ENCODE data around the gene POP5. TPM values are rescaled to one million over a fixed set of nuclear protein-coding genes. Genes with fewer than 3 reads are reported as not detected.
"Not testable (repeated sequence)": the region's sequence is repeated elsewhere in the genome, so short reads cannot be mapped to it uniquely, and the experiment has no call there.

POP5 gene, protein sequence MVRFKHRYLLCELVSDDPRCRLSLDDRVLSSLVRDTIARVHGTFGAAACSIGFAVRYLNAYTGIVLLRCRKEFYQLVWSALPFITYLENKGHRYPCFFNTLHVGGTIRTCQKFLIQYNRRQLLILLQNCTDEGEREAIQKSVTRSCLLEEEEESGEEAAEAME
- 16.3 and 17.9 TPM in 2 replicates for total RNA-seq

DNA sequence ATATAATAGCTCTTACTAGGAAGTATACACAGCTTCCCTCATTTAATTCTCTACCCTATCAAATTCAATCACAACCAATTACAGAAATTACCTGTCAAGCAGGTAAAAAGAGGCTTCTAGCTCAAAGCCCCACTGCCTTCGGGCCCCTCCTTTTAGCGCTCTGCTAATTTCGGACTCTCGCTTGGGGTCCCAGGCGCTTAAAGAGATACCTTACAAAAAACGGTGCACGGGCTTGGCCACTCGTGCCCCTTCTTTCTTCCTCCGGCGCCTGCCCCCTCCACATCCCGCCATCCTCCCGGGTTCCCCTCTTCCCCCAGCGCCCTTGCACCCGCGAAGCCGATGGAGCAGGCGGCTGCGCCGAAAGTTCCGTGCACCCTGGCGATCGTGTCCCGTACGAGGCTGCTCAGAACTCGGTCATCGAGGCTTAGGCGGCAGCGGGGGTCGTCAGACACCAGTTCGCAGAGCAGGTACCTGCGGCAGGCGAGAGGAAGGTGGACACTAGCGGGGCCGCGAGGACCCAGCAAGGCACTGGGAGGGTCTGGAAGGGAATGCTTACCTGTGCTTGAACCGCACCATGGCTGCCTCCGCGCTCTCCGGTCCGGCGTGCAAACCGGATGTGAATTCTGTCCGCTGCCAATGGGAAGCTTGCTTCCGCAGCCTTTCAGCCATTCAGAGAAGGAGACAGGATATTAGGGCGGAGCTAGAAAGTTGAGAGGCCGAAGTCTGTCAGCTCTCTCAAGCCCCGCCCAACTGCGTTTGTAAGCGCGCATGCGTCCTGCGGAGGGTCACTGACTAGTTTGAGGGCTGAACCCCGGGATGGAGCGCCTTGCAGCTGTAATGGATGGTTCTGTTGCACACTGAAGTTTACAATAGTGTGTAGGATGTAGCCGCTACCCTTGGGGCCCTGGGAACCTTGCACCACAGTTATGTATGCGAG, at the start of gene POP5:
POP5 (minus strand) TSS at position 616 of the 937 bp plus-strand sequence; CDS start at position 576, 40 bp downstream.
- DNase-seq (ENCODE audit: extremely low read depth, low read depth, low spot score), result peak; percentile 92

DNA sequence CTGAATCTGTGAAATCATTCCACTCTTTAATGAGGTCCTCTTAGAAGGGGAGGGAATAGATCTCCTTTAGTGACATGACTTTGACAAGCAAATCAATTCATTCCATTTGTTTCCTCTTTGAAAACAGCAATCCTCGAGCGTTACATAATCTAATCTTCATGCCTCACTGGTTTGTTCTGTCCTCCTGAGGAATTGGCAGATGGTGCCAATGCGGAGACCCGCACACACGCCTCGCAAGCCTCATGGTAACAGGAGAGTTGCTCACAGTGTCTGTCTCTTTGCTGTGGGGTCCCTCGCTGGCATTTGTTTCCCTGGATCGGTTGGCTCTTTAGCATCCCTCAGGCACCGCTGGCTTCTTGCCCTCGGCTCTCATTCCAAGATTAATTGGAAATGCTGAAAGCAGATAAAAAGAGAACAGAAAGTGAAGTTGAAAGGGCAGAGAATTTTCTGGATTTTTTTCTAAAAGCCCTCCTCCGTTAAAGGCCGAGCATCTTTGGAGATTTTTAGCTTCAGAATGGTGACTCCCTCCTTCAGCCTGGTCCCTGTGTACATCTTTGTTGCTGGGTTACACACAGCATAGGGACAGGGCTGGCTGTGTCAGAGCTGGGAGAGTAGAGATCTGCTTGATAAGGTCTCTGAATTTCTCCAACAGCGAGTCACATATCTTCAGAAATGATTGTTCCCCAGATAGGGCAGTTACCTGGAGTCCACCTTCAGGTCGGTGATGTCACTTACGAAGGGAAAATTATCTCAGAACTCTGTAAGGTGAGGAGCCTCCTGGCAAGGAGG, 49.1 kb upstream of the POP5 start:
- no peak for DNase-seq (ENCODE audit: extremely low read depth, low read depth, low spot score)

DNA sequence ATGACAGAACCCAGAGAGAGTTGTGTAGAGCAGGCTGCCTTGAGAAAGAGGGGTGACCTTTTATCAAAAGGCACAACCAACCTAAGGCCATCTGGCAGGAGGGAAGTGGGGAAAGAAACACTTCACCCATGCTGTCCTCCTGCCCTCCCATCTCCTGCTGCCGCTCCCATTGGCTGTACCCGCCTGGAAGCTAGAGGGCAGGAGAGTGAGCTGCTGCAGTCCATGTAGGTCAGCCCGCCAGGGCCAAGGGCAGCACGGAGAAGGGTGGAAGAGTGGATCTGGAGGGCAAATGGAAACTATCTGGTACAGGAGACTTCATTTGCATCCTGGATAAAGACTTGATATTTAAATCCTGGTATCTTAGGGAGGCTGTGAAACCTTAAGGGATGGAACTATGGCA, 47.7 kb upstream of the POP5 start:
- no peak for DNase-seq (ENCODE audit: extremely low read depth, low read depth, low spot score)

DNA sequence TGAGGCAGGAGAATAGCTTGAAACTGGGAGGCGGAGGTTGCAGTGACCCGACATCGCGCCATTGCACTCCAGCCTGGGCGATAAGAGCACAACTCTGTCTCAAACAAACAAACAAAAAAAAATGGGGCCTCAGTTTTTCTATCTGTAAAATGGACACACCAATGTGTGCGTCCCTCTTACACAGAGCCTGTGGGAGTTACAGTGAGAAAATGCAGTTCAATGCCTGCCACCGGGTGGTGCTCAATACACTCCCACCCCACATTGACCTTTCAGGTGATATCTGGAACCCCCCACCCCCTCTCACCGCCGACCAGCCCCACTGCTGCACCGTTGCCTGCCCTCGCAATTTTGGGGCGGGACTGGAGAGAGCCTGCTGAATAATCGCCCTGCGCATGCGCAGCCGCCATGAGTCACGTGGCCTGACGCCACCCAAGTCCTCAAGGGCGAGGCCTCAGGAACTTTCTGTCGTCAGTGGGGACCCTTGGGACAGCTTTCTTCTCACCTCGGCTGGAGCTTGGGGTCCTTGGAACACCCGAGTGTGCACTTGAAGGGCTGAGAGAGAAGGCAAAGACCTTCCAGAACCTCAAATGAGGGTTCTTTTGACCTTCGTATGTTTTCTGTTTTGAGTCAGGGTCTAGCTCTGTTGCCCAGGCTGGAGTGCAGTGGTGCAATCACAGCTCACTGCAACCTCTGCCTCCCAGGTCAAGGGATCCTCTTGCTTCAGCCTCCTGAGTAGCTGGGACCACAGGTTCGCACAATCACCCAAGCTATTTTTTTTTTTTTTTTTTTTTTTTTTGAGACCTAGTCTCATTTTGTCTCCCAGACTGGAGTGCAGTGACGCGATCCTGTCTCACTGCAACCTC, 44.6 kb upstream of the POP5 start:
- no peak for DNase-seq (ENCODE audit: extremely low read depth, low read depth, low spot score)

DNA sequence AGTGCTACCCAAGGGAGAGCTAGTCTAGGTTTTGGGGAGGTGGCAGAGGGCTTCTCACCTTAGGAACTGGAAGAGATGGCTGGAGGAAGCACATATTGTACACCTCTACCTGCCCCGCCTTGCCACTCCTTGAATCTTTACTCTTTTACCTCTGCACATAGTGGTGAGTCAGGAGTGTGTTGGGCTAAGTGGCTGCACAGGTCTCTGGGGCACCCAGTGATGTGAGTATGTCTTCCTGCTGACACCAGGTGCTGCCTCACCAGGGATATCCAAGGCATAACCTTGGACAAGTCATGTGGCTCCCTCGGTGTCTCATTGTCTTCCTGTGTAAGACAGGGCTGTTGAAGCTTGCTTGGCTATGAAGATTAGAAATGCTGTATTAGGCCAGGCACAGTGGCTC, 39.4 kb upstream of the POP5 start:
- no peak for DNase-seq (ENCODE audit: extremely low read depth, low read depth, low spot score)

DNA sequence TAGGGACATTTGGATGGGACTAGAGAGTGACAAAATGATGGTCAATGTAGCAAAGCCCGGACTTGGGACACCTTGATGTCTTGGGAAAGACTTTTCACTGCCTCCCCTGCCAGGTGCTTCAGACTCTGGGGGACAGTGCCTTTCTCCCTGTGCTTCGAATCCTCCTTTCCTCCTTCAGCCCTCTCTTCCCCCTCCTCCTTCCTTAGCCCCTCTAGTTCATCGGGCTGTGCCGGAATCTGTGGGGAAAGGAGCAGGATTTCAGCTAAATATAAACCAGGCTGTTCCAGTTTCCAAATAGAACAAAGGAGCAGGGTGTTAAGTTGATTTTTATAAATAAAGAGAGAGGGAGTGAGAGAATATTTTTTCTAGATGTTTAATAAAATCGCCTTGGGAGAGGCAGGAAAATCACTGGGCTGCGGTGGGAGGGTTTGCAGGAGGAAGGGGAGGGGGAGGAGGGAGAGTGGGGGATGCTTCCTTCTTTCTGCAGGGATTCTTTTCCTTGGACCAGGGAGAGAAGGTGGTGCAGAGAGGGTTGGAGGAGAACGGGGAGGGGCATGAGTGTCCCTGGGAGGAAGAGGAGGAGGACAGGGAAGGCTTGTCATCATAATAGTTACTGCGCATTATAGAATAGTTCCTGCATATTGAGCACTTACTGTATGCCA, 37.9 kb upstream of the POP5 start:
- no peak for DNase-seq (ENCODE audit: extremely low read depth, low read depth, low spot score)

DNA sequence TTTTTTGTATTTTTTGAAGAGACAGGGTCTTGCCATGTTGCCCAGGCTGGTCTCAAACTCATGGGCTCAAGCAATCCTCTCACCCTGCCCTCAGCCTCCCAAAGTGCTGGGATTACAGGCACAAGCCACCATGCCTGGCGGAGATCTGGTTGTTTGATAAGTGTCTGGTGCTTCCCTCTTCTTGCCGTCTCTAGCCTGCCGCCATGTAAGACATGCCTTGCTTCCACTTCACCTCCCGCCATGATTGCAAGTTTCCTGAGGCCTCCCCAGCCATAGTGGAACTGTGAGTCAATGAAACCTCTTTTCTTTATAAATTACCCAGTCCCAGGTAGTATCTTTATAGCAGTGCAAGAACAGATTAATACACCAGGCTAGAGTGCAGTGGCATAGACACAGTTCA, 36.6 kb upstream of the POP5 start:
- DNase-seq (ENCODE audit: extremely low read depth, low read depth, low spot score), result not testable (repeated sequence)

DNA sequence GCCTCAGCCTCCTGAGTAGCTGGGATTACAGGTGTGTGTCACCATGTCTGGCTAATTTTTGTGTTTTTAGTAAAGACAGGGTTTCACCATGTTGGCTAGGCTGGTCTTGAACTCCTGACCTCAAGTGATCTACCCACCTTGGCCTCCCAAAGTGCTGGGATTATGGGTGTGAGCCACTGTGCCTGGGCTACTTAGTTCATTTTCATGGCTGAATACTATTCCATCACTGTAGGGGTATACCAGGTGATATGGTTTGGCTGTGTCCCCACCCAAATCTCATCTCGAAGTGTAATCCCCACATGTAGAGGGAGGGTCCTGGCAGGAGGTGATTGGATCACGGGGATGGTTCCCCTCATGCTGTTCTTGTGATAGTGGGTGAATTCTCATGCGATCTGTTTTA, 36.0 kb upstream of the POP5 start:
- DNase-seq (ENCODE audit: extremely low read depth, low read depth, low spot score), result not testable (repeated sequence)

DNA sequence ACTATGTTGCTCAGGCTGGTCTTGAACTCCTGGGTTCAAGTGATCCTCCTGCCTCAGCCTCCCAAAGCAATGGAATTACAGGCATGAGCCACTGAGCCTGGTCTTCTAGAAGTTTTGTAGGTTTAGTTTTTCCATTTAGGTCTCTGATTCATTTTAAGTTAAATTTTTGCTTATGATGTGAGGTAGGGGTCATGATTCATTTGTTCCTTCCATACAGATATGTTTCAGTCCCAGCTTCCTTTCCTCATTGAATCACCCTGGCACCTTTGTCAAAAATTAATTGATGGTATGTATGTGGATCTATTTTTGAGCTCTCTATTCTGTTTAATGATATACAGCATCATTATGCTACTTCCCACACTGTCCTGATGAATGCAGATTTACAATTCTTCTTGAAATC, 33.6 kb upstream of the POP5 start:
- DNase-seq (ENCODE audit: extremely low read depth, low read depth, low spot score), result no peak

DNA sequence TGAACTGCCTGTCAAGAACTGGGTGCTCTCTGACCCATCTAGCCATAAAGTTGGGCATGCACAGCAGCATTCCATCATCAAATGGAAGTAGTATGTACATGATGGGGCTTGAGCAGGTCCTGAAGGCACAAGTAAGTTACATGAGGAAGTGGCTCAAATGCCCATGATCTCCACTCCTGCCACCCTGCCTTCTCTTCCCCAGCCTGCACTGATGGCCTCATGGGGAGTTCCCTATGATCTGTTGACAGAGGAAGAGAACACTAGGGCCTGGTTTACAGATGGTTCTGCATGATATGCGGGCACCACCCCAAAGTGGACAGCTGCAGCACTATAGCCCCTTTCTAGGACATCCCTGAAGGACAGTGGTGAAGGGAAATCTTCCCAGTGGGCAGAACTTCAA, 30.3 kb upstream of the POP5 start:
- DNase-seq (ENCODE audit: extremely low read depth, low read depth, low spot score), result not testable (repeated sequence)

DNA sequence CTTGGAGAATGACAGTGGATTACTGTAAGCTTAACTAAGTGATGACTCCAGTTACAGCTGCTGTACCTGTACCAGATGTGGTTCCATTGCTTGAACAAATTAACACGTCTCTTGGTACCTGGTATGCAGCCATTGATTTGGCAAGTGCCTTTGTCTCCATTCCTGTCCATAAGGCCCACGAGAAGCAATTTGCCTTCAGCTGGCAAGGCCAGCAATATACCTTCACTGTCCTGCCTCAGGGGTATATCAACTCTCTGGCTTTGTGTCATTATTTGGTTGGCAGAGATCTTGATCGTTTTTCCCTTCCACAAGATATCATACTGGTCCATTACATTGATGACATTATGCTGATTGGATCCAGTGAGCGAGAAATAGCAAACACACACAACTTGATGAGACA, 29.4 kb upstream of the POP5 start:
- DNase-seq (ENCODE audit: extremely low read depth, low read depth, low spot score), result no peak

DNA sequence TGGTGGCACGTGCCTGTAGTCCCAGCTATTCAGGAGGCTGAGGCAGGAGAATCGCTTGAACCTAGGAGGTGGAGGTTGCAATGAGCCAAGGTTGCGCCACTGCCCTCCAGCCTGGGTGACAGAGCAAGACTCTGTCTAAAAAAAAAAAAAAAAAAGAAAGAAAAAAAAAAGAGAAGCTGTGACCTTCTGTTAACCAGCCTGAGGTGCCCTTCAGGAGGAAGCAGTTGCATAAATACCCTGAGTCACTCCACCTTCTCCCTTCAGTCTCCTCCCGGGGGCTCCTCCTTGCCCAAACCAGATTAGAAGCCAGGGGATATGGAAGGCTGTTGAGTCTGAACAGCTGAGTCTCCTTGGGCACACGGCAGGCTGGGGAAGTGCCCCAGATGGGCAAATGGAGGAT, 21.2 kb upstream of the POP5 start:
- DNase-seq (ENCODE audit: extremely low read depth, low read depth, low spot score), result not testable (repeated sequence)

DNA sequence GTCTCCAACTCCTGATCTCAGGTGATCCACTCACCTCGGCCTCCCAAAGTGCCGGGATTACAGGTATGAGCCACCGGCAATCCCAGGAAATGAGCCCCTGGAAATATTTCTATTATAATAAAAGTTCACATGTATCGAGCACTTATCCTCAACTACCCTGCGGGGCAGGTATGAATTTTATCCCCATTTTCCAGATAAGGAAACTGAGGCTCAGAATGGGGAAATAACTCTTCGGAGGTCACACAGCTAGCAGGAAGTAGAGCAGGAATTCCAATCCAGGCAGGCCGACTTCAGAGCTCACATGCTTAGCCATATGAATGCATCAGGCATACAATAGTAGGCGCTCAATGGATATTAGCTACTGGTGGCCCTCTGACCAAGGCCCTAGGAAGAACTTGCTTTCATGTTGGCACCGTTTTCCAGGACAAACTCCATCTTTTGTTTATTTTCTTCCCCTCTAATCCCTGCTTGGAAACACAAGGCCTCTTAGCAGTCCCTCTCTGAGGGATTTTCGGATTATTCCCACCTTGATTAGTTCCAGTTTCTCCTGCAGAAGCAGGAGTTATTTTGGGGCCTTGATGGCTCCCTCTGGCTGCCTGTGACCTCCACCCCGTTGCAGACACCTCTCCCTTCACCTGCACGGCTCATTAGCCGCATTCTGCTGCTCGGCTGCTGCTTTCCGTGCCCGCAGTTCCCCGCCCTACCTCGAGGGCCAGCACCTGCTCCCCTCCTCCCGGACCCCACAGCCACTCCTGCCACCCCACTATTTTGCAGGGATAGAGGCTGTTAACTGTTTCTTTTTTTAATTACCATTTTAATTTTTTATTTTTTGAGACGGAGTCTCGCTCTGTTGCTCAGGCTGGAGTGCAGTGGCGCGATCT, 18.7 kb upstream of the POP5 start:
- DNase-seq (ENCODE audit: extremely low read depth, low read depth, low spot score), result no peak

DNA sequence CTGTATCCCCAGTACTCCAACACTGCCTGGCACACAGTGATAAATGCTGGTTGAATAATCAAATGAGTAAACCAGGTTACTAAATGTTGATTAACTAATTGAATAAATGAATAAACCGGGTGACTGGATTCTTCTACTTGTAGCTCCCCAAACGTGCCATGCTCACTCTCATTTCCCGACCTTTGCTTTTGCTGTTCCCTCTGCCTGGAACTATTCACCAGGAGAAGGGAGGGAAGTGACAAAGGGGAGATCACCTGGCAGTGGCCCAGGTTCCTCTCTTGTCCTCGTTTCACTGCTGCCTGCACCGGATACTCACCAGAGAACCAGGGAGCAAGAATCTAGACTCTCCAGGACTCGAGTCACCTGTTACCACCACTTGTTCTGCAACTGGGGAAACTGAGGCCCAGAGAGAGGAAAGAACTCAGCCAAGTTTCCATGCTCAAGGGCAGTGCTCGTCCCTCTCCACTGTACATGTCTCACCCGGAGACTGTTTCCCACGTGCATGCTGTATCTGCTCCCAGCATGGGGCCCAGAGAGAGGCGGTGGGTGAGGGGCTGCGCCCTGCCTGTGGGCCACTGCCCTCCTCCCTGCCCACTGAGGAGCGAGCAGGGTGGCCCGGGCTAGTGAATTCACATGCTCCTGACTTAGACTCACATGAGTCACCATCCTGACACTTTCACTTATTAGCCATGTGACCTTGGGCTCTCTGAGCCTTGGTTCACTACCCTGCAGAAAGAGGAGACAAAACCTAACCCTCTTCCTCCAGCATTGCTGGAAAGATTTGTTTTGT, 17.7 kb upstream of the POP5 start:
- DNase-seq (ENCODE audit: extremely low read depth, low read depth, low spot score), result no peak

DNA sequence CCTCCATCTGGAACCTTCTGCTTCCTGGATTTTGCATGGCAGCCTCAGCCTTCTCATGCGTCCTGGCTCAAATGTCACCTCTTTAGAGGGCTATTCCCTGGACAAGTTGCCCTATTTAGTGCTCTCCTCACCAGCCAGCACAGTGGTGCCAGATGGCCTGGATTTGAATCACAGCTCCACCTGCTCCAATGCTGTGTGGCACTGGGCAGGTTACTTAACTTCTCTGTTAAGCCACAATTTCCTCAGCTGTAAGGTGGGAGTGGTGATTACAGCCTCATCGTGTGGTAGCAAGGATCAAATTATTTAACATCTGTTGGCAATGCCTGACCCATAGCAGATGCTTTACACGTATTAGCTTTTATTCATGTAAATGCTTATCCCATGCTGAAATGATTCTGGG, 16.7 kb upstream of the POP5 start:
- no peak for DNase-seq (ENCODE audit: extremely low read depth, low read depth, low spot score)

DNA sequence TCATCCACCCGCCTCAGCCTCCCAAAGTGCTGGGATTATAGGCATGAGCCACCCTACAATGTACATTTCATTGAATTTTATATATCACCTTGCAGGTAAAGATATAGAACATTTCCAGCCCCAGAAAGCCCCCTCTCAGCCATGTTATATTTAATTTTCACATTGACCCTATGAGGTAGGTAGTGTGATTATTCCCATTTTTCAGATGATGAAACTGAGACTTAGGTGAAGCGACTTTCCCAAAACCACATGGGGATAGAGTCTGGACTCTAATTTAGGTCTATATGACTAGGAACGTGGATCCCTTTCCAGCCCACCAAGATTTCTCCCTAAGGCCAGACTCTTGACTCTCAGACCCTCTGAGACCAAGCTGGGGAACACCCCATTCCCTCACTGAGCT, 15.7 kb upstream of the POP5 start:
- no peak for DNase-seq (ENCODE audit: extremely low read depth, low read depth, low spot score)

DNA sequence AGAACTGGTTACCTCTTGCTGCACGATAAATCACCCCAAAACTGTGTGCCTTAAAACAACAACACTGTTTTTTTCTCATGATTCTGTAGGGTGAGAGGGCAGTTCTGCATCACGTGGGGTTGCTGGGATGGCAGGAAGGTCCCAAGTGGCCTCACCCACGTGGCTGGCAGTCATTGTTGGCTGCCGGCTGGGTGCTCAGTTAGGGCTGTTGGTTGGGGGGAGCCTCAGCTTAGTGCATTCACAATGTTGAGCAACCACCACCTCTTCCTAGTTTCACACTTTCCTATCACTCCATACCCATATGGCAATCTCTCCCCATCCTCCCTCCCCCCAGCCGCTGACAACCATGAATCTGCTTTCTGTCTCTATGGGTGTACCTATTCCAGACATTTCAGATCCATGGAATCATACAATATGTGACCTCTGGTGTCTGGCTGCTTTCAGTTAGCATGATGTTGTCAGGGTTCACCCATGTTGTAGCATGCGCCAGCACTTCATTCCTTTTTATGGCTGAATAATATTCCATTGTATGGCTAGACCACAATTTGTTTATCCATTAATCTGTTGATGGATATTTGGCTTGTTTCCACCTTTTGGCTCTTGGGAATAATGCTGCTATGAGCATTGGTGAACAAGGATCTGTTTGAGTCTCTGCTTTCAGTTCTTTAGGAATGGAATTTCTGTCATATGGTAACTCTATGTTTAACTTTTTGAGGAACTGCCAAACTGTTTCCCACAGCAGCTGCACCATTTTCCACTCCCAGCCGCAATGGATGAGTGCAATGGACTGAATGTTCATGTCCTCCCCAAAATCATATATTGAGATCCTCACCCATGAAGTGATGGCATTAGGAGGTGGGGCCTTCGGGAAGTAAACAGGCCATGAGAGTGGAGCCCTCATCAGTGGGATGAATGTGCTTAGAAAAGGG, 11.2 kb upstream of the POP5 start:
- DNase-seq (ENCODE audit: extremely low read depth, low read depth, low spot score), result no peak
